Measurements from ENCODE around the gene WAC.

The WAC gene

GRCh38 chr10:28533186-28533564 lies 257 bp downstream of the WAC start:
- DNase-seq, result no peak

DNA sequence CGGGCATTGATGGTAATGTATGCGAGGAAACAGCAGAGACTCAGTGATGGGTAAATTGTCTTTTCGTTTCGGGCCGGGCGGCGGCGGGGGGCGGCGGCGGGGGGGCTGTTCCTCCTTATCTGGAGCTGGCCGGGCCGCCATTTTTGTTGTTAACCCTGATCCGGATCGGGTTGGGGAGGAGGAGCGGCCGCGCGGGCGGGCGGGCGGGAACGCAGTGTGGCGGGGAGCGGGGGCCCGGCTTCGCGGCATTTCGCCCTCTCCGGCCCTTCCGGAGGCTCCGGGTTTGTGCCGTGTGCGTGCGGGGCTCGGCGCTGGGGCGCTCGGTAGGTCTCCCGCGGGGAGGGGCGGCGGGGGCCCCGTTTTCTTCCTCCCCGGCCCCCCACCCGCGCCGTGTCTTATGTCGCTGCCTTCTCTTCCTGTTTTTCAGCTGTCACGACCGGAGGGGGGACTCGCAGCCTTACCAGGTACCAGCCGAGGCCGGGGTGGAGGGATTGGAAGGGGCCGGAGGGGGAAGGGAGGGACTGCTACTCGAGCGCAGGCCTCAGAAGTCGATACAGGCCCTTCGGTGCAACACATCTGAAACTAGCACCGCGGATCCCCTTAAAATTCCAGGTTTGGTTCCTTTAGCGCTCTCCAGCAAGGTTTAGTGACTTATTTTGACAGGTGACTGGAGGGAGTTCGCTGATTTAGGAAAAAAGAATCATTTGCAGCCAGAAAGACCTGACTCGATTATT lies 820 bp downstream of the WAC start:
- DNase-seq, result peak; percentile 81

GRCh38 chr10:28535846-28536245 lies 2.9 kb downstream of the WAC start:
- DNase-seq, result no peak

DNA sequence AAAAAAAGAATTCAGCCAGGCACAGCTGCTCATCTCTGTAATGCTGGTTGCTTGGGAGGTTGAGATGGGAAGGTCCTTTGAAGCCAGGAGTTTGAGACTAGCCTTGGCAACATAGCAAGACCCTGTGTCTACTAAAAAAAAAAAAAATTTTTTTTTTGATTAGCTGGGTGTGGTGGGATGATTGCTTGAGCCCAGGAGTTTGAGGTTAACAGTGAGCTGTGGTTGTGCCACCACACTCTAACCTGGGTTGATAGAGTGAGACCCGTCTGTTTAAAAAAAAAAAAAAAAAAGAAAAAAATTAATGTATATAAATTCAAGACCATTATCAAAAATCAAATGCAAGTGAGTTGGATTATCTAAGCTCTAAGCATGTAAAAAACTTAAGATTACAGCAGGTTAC lies 5.7 kb downstream of the WAC start:
- no peak for DNase-seq

DNA sequence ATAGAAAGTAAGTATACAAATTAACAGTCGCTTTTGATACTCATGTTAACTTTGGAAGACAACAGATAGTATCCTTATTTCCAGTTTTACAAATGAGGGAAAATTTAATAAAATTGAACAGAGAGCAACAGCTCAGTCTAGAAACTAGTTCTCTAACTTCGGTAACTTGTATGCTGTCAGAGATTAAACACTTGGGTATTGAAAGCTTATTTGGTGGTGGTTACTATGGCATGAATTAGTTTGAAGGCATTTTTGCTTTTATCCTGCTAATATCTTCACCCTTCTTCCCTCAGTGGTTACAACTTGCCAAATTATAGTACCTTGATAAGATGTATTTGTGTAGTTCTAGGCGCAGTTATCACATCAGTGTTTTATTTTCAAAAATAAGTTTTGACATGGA lies 7.2 kb downstream of the WAC start:
- no peak for DNase-seq

- DNase-seq, result no peak
Observed at GRCh38 chr10:28541717-28542365, 8.9 kb downstream of the WAC start.

GRCh38 chr10:28542728-28543127 lies 9.8 kb downstream of the WAC start:
- no peak for DNase-seq

DNA sequence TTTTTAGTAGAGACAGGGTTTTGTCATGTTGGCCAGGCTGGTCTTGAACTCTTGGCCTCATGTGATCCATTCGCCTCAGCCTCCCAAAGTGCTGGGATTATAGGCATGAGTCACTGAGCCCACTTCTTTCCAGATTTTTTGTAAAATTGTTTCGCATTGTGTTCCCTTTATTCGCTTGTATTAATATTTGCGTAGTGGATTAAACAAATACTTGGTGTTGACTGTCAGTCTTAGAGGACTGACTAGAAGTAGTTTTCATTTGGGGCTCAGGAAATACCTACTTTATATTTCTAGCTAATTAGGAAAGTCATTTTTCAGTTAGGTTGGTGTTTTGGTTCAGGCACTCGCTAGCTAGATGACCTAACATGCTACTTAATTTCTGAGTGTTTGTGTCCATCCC lies 11.1 kb downstream of the WAC start:
- DNase-seq, result no peak

DNA sequence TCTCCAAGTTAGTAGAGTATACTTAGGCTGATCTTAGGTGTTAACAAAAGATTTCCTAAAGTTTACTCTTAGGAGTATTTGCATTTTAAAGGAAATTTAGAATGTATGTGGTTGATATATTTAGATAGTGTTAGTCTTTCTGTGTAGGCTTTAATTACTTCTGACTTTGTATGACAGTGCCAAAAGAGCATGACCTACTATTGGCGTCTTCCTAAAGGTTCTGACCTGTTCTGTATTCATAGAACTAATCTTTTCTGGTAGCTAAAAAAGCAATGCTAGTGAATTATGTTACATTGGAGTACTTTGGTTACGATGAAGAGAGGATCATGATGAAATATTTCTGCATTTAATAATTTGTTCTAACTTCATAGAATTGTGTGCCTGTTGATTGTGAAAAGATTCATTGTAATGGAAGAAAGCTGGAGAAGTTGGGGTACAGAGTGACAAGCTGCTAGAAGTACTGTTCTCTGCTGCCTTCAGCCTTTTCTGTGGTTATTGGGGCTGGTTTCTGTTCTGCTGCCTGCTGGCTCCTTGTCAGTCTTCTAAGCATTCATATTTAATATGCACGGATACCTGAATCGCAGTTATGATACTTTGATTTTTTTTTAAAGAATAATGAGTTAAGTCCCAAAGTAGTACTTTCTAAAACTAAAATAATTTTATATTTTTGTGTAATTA lies 13.2 kb downstream of the WAC start:
- DNase-seq, result no peak

GRCh38 chr10:28548781-28549498 lies 16.0 kb downstream of the WAC start:
- no peak for DNase-seq

GRCh38 chr10:28551086-28551485 lies 18.2 kb downstream of the WAC start:
- DNase-seq, result no peak

- no peak for DNase-seq
Observed at GRCh38 chr10:28552775-28553174, 19.9 kb downstream of the WAC start.

DNA sequence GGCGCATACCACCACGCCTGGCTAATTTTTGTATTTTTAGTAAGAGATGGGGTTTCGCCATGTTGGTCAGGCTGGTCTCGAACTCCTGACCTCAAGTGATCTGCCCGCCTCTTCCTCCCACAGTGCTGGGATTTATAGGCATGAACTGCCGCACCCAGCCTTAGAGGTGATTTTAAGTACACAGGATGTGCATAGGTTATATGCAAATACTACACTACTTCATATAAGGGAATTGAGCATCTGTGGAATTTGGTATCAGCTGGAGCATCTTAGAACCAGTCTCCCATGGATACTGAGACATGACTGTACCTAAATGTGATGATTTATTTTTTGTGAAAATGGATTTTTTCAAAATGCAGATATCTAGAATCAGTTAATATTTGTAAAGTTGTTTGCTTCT lies 21.1 kb downstream of the WAC start:
- DNase-seq, result no peak

- DNase-seq, result no peak
Observed at GRCh38 chr10:28554952-28555351, 22.0 kb downstream of the WAC start.

GRCh38 chr10:28555358-28555757 lies 22.4 kb downstream of the WAC start:
- no peak for DNase-seq

- no peak for DNase-seq
Observed at GRCh38 chr10:28556142-28556541, 23.2 kb downstream of the WAC start.

DNA sequence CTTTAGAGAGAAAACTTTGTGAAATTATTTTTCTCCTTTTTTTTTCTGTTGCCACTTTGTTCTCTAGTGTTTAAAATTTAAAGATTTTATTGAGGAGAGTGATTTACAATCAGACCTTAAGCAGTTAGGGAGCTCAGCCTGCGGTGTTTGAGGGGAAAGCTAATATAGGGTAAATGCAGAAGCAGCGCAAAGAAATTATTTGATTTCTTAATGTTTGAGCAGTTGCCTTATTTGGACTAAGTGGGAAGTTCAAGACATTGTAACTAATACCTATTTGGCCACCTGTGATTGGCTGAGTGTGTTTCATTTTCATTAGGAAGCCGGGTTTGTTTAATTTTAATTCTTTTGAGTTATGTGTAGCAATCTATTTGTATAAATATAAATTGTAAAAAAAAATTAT lies 25.3 kb downstream of the WAC start:
- DNase-seq, result no peak

DNA sequence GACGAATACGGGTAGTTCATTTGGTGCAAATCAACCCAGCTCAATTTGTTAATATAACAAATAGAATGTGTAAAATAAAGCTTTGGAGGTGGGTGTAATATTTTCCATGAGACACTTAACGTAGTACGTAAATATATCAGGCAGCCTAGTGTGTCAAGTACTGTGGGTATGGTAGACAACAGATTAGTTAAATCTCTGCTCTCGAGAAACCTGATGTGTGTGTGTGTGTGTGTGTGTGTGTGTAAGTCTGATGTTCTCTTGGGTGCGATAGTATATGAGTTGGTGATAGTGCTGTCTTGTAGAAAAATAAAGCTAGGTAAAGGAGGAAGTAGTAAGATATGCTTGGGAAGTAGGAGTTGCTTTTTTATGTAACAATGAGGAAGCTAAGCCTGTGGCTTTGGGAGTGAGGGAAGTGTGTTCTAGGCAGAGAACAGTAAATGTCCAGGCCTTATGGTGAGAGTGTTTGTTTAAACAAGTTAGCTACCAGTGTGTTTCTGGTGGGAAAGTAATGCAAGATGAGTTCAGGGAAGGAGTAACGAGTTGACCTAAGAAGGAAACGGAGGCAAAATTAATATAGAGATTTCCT lies 26.1 kb downstream of the WAC start:
- DNase-seq, result no peak

DNA sequence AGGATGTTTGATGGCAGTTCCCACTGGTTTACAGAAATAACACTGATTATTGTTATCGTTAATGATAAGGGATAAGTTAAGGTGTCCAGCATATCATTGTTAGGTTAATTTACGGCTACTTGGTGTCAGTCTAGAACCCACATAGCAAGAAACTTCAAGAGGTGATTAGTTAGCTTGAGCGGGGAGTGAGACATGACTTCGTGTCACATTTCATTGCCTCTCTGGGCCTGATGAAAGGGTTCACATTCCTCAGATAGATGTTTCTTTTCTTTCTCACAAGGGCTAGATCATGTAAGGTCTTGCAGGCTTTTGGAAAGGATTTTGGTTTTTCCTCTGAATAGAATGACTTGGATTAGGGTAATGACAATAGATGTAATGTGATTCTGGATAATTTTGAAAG lies 26.7 kb downstream of the WAC start:
- no peak for DNase-seq

GRCh38 chr10:28560617-28561016 lies 27.7 kb downstream of the WAC start:
- no peak for DNase-seq

DNA sequence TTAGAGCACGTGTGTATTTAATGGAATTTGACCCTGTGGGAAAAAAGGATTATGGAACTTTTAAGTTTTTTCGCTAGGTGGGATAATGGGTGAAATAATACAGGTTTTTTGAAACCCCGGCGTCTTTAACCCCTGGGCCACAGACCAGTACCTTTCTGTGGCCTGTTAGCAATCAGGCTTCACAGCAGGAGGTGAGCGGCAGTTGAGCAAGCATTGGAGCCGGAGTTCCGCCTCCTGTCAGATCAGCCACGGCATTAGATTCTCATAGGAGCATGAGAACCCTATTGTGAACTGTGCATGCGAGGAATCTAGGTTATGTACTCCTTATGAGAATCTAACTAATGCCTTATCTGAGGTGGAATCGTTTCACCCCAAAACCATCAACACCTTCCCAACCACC lies 28.6 kb downstream of the WAC start:
- no peak for DNase-seq

GRCh38 chr10:28564905-28565304 lies 32.0 kb downstream of the WAC start:
- no peak for DNase-seq

GRCh38 chr10:28566458-28567015 lies 33.6 kb downstream of the WAC start:
- no peak for DNase-seq

Measured in femur (tissue), 1 donor.